Stimulated activated CD4-positive, alpha-beta T cell treated with anti-CD3 and anti-CD28 coated beads, TNF-alpha, amount 100 ng/mL, for 48 hours (primary cell): Measurements from ENCODE around the gene CD300LD.

ENCODE experiments used
- DNase-seq, 3 donors: peaks; one replicate each; pipeline ENCODE4 v3.0.0-alpha.2; 2020; ENCODE audit warnings: low read depth in 3 of 3

CD300LD gene

GRCh38 chr17:74543891-74544760, 48.0 kb downstream of the CD300LD start:
- no peak for DNase-seq

- no peak for DNase-seq
Measured at GRCh38 chr17:74543406-74543805, 48.7 kb downstream of the CD300LD start.

- DNase-seq: no peak
Measured at GRCh38 chr17:74542727-74543383, 49.2 kb downstream of the CD300LD start.

- DNase-seq: no peak
Measured at GRCh38 chr17:74542166-74542565, 49.9 kb downstream of the CD300LD start.

- no peak for DNase-seq
Measured at GRCh38 chr17:74541176-74542111, 50.6 kb downstream of the CD300LD start.

- no peak for DNase-seq
Measured at GRCh38 chr17:74539281-74539820, 52.7 kb downstream of the CD300LD start.

- no peak for DNase-seq
Measured at GRCh38 chr17:74536890-74537289, 55.2 kb downstream of the CD300LD start.

- DNase-seq: no peak
Measured at GRCh38 chr17:74532115-74532514, 60.0 kb downstream of the CD300LD start.

- no peak for DNase-seq
Measured at GRCh38 chr17:74531231-74531761, 60.8 kb downstream of the CD300LD start, which contains the start of gene CD300LB. Gene CD300LB (minus strand): TSS chr17:74531475. CDS start chr17:74531350, 125 bp downstream.

- DNase-seq: no peak
Measured at GRCh38 chr17:74530831-74531150, 61.3 kb downstream of the CD300LD start.
